GM19463 (cell line): ENCODE measurements around the gene VPS13D.
"Not testable (repeated sequence)": the region's sequence is repeated elsewhere in the genome, so short reads cannot be mapped to it uniquely, and the experiment has no call there.

Experiments used
- ATAC-seq: cut with Tn5 transposase; IDR thresholded peaks from one replicate; pipeline ENCODE4 v1.9.1; 2021; ENCODE audit warnings: mild to moderate bottlenecking, moderate library complexity; ENCODE audit not compliant: unreplicated experiment

Gene VPS13D

GRCh38 chr1:12462586-12462985 is 232.8 kb downstream of the VPS13D start:
- no peak for ATAC-seq

GRCh38 chr1:12464045-12464461 is 234.2 kb downstream of the VPS13D start:
- ATAC-seq: no peak

- ATAC-seq: no peak
Measured at GRCh38 chr1:12464598-12465056, 234.8 kb downstream of the VPS13D start.

GRCh38 chr1:12465126-12465525 is 235.3 kb downstream of the VPS13D start:
- ATAC-seq: no peak

- no peak for ATAC-seq
Measured at GRCh38 chr1:12466816-12467215, 237.0 kb downstream of the VPS13D start.

GRCh38 chr1:12467570-12468286 is 237.9 kb downstream of the VPS13D start:
- ATAC-seq: no peak

GRCh38 chr1:12468323-12468722 is 238.5 kb downstream of the VPS13D start:
- ATAC-seq: no peak

- ATAC-seq: no peak
Measured at GRCh38 chr1:12469493-12469892, 239.7 kb downstream of the VPS13D start.

GRCh38 chr1:12469990-12470389 is 240.2 kb downstream of the VPS13D start:
- ATAC-seq: no peak

- ATAC-seq: not testable (repeated sequence)
Measured at GRCh38 chr1:12470916-12471315, 241.1 kb downstream of the VPS13D start.

GRCh38 chr1:12472156-12472797 is 242.4 kb downstream of the VPS13D start:
- no peak for ATAC-seq

- no peak for ATAC-seq
Measured at GRCh38 chr1:12472798-12473551, 243.1 kb downstream of the VPS13D start.

GRCh38 chr1:12473596-12474362 is 243.9 kb downstream of the VPS13D start:
- ATAC-seq: no peak

GRCh38 chr1:12475101-12475500 is 245.3 kb downstream of the VPS13D start:
- ATAC-seq: no peak

GRCh38 chr1:12475530-12475934 is 245.7 kb downstream of the VPS13D start:
- no peak for ATAC-seq

GRCh38 chr1:12475947-12476346 is 246.1 kb downstream of the VPS13D start:
- ATAC-seq: no peak

GRCh38 chr1:12477314-12477713 is 247.5 kb downstream of the VPS13D start:
- no peak for ATAC-seq

GRCh38 chr1:12477936-12478611 is 248.2 kb downstream of the VPS13D start:
- ATAC-seq: no peak

GRCh38 chr1:12478612-12478985 is 248.8 kb downstream of the VPS13D start:
- ATAC-seq: no peak

- no peak for ATAC-seq
Measured at GRCh38 chr1:12479311-12479710, 249.5 kb downstream of the VPS13D start.
